Kidney (tissue), 14 donors: ENCODE data around the gene HDDC3. TPM values are rescaled to one million over a fixed set of nuclear protein-coding genes. Genes with fewer than 3 reads are reported as not detected.

Experiments used
- DNase-seq, 5 donors: peaks; one replicate each; pipeline ENCODE4 v3.0.0-alpha.2; 2013 to 2020
- FAIRE-seq: peaks from 2 replicates; lab custom pipeline; 2012; peaks lifted over from hg19 to GRCh38; lab: Jason Lieb, UNC
- H3K27ac ChIP-seq, 2 donors: one replicate each; pipeline ENCODE4 v1.7.0; 2013; ENCODE audit warnings: low read depth in 2 of 2, low read length in 2 of 2, inconsistent platforms in 1 of 2
- H3K27me3 ChIP-seq: one replicate; pipeline ENCODE4 v1.7.1; 2013; ENCODE audit warnings: low read length, inconsistent platforms; ENCODE audit not compliant: control insufficient read depth, insufficient read depth
- H3K36me3 ChIP-seq, 3 donors: one replicate each; pipeline versions ENCODE4 v1.7.0 to v1.7.1; 2013; ENCODE audit warnings: low read length in 3 of 3, control low read depth in 1 of 3, inconsistent platforms in 1 of 3; ENCODE audit not compliant: insufficient read depth in 3 of 3, control insufficient read depth in 2 of 3
- H3K4me1 ChIP-seq, 3 donors: one replicate each; pipeline versions ENCODE4 v1.7.0 to v1.7.1; 2013; ENCODE audit warnings: low read length in 3 of 3, inconsistent platforms in 1 of 3, low read depth in 1 of 3; ENCODE audit not compliant: control insufficient read depth in 2 of 3, insufficient read depth in 2 of 3
- H3K4me3 ChIP-seq, 3 donors: one replicate each; pipeline versions ENCODE4 v1.7.0 to v1.8.1; 2013; ENCODE audit warnings: low read length in 3 of 3, control low read depth in 1 of 3, inconsistent platforms in 1 of 3
- H3K9ac ChIP-seq, 3 donors: one replicate each; pipeline versions ENCODE4 v1.7.0 to v1.7.1; 2013; ENCODE audit warnings: low read length in 3 of 3, control low read depth in 1 of 3, inconsistent platforms in 1 of 3
- H3K9me3 ChIP-seq, 3 donors: one replicate each; pipeline versions ENCODE4 v1.7.0 to v1.7.1; 2013; ENCODE audit warnings: low read length in 3 of 3, control low read depth in 1 of 3, inconsistent platforms in 1 of 3; ENCODE audit not compliant: control insufficient read depth in 2 of 3, insufficient read depth in 1 of 3
- intact Hi-C: fragments of 100-400 bp; cut with DNase I; formaldehyde crosslinking; loops from one replicate; pipeline ENCODE4 v1.11.1; 2022
- polyA plus RNA-seq: library from polyadenylated mRNA; stranded (reverse); fragments of 350-450 nt; fragmentation: Illumina TruSeq; extraction: RNeasy Lipid Tissue Mini Kit (QIAGEN cat#74804); gene quantifications from one replicate; pipeline ENCODE4 v1.2.3, GENCODE V29; 2014; ENCODE audit warnings: low read depth, low replicate concordance; ENCODE audit not compliant: insufficient read depth
- total RNA-seq: library from RNA; stranded (reverse); fragmentation: NEBNext Ultra II Directional; extraction: Animal tissue kit (Norgen Biotek cat#: 25700); gene quantifications from one replicate; pipeline ENCODE4 v1.2.1, GENCODE V29; 2021
- TF ChIP-seq, protein P1 (sequence below): IDR thresholded peaks from 3 replicates; pipeline ENCODE4 v1.5.1; 2012; ENCODE audit warnings: mild to moderate bottlenecking, moderate library complexity, borderline replicate concordance; ENCODE audit not compliant: insufficient read depth; ENCODE audit errors: extremely low read depth
- donor health status: control.
- donor health status: control.
- donor health status: control.
- donor health status: control.
- donor health status: control.
- donor health status: DM: yes; HTN: yes; CAD: no.
- donor health status: Normal renal cell carcinoma (clear cell type).

Gene HDDC3
- total and polyA plus RNA-seq, 2 donors from 2014 or later, result 15.5 to 47.3 TPM

- TF ChIP-seq, protein P1, sequence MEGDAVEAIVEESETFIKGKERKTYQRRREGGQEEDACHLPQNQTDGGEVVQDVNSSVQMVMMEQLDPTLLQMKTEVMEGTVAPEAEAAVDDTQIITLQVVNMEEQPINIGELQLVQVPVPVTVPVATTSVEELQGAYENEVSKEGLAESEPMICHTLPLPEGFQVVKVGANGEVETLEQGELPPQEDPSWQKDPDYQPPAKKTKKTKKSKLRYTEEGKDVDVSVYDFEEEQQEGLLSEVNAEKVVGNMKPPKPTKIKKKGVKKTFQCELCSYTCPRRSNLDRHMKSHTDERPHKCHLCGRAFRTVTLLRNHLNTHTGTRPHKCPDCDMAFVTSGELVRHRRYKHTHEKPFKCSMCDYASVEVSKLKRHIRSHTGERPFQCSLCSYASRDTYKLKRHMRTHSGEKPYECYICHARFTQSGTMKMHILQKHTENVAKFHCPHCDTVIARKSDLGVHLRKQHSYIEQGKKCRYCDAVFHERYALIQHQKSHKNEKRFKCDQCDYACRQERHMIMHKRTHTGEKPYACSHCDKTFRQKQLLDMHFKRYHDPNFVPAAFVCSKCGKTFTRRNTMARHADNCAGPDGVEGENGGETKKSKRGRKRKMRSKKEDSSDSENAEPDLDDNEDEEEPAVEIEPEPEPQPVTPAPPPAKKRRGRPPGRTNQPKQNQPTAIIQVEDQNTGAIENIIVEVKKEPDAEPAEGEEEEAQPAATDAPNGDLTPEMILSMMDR, result no peak
- peaks cover 0 to 4% (median 4%) of the 10 kb centered on the region in 3 donors for H3K36me3 ChIP-seq
- FAIRE-seq, result no peak
- H3K27ac ChIP-seq, result no peak overlapping the region
- no peak overlapping the region for H3K4me3 ChIP-seq
- no peaks in the 10 kb centered on the region for H3K4me1 ChIP-seq
- no peak overlapping the region for H3K9ac ChIP-seq
- no peaks in the 10 kb centered on the region for H3K27me3 ChIP-seq
- no peaks in the 10 kb centered on the region for H3K9me3 ChIP-seq
- intact Hi-C loops, result no loop called here
- DNase-seq, result peak in 1 of 5 donors; percentile 60
Measured at GRCh38 chr15:90892023-90892422, 40.3 kb downstream of the HDDC3 start.

DNA sequence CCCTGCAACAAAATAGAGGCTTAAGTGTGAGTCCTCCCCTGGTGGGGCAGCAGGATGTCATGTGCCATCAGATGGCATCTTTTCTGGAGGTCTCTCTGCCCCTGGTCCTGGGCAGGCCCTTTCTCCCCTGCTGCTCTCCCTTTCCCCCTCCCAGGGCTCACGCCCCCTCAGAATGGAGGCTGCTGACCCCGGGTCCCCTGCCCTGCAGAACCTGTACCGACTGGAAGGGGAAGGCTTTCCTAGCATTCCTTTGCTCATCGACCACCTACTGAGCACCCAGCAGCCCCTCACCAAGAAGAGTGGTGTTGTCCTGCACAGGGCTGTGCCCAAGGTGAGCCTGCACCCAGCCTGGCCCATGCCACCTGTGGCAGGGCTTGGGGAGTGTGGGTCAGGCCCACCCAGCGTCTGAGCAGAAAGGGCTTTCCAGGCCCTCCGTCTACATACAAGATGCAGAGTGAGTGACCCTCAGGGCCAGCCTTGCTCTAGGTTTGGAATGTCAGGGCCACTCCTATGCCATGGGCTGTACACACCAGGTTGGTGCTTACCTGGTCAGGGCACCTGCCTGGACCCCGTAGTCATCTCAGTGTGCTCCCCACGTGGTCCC is 40.9 kb downstream of the HDDC3 start:
- Histone ChIP-seq H3K27ac (no peak overlapping the region), H3K9me3 (no peaks in the 10 kb centered on the region), H3K36me3 (peaks cover 0 to 5% (median 4%) of the 10 kb centered on the region in 3 donors), H3K9ac (no peak overlapping the region), H3K27me3 (no peaks in the 10 kb centered on the region), H3K4me1 (no peaks in the 10 kb centered on the region), H3K4me3 (no peak overlapping the region)
- DNase-seq, result no peak
- no peak for FAIRE-seq
- TF ChIP-seq, protein P1, result no peak
- intact Hi-C loops, result no loop called here

DNA sequence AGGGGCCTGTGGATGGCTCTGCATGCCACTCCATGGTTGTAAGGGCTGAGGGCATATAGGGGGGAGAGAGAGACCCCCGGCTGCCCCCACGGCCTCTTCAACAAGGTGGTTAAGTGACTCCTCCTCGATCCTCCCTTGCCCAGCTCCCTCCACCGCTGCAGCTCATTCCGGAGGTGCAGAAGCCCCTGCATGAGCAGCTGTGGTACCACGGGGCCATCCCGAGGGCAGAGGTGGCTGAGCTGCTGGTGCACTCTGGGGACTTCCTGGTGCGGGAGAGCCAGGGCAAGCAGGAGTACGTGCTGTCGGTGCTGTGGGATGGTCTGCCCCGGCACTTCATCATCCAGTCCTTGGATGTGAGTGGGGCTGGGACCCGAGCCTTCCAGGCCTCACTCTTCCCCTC is 41.5 kb downstream of the HDDC3 start:
- peaks cover 0 to 5% (median 4%) of the 10 kb centered on the region in 3 donors for H3K36me3 ChIP-seq
- no peak overlapping the region for H3K9ac ChIP-seq
- FAIRE-seq, result no peak
- intact Hi-C loops, result no loop called here
- TF ChIP-seq, protein P1, result no peak
- DNase-seq, result peak in 1 of 5 donors; percentile 73
- H3K4me3 ChIP-seq, result no peak overlapping the region
- no peak overlapping the region for H3K27ac ChIP-seq
- no peaks in the 10 kb centered on the region for H3K27me3 ChIP-seq
- peaks cover 0 to 1% (median 0%) of the 10 kb centered on the region in 3 donors for H3K4me1 ChIP-seq
- H3K9me3 ChIP-seq, result no peaks in the 10 kb centered on the region
